Sigmoid colon (tissue), 7 donors: ENCODE results near the gene AVEN. TPM values are rescaled to one million over a fixed set of nuclear protein-coding genes. Genes with fewer than 3 reads are reported as not detected.

Experiments
- DNase-seq: peaks from one replicate; pipeline ENCODE4 v3.0.0-alpha.2; 2019
- H3K27ac ChIP-seq, 4 donors: fragments of 200-600 bp; sonication (generic); one replicate each; pipeline ENCODE4 v1.5.1; 2016 to 2019; ENCODE audit warnings: mild to moderate bottlenecking in 1 of 4
- H3K27me3 ChIP-seq, 3 donors: fragments of 200-600 bp; sonication (generic); one replicate each; pipeline ENCODE4 v1.5.1; 2019; ENCODE audit warnings: mild to moderate bottlenecking in 1 of 3
- H3K36me3 ChIP-seq, 4 donors: fragments of 200-600 bp; sonication (generic); one replicate each; pipeline ENCODE4 v1.5.1; 2016 to 2019
- H3K4me1 ChIP-seq, 4 donors: fragments of 200-600 bp; sonication (generic); one replicate each; pipeline ENCODE4 v1.5.1; 2017 to 2019
- H3K4me3 ChIP-seq, 4 donors: fragments of 200-600 bp; sonication (generic); one replicate each; pipeline ENCODE4 v1.5.1; 2017 to 2019; ENCODE audit warnings: mild to moderate bottlenecking in 2 of 4, moderate library complexity in 1 of 4
- H3K9me3 ChIP-seq, 4 donors: fragments of 200-600 bp in 3 of 4; sonication (generic) in 3 of 4; one replicate each; pipeline versions ENCODE4 v1.5.1 to v1.6.1; 2013 to 2019
- EP300 ChIP-seq, 4 donors: sonication (generic); formaldehyde crosslinking; IDR thresholded peaks; one replicate each; pipeline ENCODE4 v1.6.1; 2017; ENCODE audit warnings: antibody characterized with exemption in 4 of 4
- POLR2A ChIP-seq, 2 donors: fragments of 450-650 bp; IDR thresholded peaks; one replicate each; pipeline ENCODE4 v1.6.1; 2016; ENCODE audit warnings: antibody characterized with exemption in 2 of 2, mild to moderate bottlenecking in 2 of 2, moderate library complexity in 2 of 2
- POLR2AphosphoS5 ChIP-seq, 4 donors: sonication (generic); formaldehyde crosslinking; IDR thresholded peaks; one replicate each; pipeline ENCODE4 v1.6.1; 2017; ENCODE audit warnings: antibody characterized with exemption in 4 of 4
- WGBS, 2 donors: extraction: QIAGEN DNeasy Blood & Tissue Kit; methylation state at CpG; one replicate each; pipeline ENCODE4 v1.1.7; 2013; 5-methylcytosine and 5-hydroxymethylcytosine counted together
- intact Hi-C: fragments of 100-400 bp; cut with DNase I; formaldehyde crosslinking; loops from one replicate; pipeline ENCODE4 v1.15.1; 2023
- polyA plus RNA-seq, 3 donors: library from polyadenylated mRNA; stranded (reverse); fragments of 200-250 nt; gene quantifications; one replicate each; pipeline ENCODE4 v1.2.3, GENCODE V29; 2013
- total RNA-seq, 4 donors: library from RNA; depleted of rRNA; stranded (reverse); fragments of >200 nt; gene quantifications; one replicate each; pipeline ENCODE4 v1.1.0, GENCODE V29; 2016
- TF ChIP-seq, protein P1 (sequence below), 4 experiments: fragments of 450-650 bp in 3 of 4; fragments of 200-600 bp in 1 of 4; IDR thresholded peaks; one replicate each; pipeline ENCODE4 v1.5.1; 2016 to 2019; ENCODE audit warnings: antibody characterized with exemption in 4 of 4, mild to moderate bottlenecking in 3 of 4, moderate library complexity in 2 of 4
- donor health status: healthy with polysubstance abuse.
- donor health status: Bipolar disorder and iron deficiency.
- donor health status: healthy.

The AVEN gene
- total RNA-seq (10 to 100 TPM; 15.0 to 23.3 (median 19.2) TPM), polyA plus RNA-seq (10 to 100 TPM in 2 of 3 donors, 1 to 10 TPM in 1; 9.2 to 13.8 (median 10.4) TPM)

- WGBS, 2 donors = 1% methylated on average over 82 of the region's 82 CpGs
- TF ChIP-seq POLR2A (IDR thresholded peaks at IDR 0.05) = no peak
- TF ChIP-seq, protein P1, sequence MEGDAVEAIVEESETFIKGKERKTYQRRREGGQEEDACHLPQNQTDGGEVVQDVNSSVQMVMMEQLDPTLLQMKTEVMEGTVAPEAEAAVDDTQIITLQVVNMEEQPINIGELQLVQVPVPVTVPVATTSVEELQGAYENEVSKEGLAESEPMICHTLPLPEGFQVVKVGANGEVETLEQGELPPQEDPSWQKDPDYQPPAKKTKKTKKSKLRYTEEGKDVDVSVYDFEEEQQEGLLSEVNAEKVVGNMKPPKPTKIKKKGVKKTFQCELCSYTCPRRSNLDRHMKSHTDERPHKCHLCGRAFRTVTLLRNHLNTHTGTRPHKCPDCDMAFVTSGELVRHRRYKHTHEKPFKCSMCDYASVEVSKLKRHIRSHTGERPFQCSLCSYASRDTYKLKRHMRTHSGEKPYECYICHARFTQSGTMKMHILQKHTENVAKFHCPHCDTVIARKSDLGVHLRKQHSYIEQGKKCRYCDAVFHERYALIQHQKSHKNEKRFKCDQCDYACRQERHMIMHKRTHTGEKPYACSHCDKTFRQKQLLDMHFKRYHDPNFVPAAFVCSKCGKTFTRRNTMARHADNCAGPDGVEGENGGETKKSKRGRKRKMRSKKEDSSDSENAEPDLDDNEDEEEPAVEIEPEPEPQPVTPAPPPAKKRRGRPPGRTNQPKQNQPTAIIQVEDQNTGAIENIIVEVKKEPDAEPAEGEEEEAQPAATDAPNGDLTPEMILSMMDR (IDR thresholded peaks at IDR 0.05) = no peak
- no peak for TF ChIP-seq EP300 (IDR thresholded peaks at IDR 0.05)
- TF ChIP-seq POLR2AphosphoS5 (IDR thresholded peaks at IDR 0.05) = no peak
- intact Hi-C loops = no loop called here
Observed at GRCh38 chr15:34038871-34039789, at the start of gene AVEN. TSS of gene AVEN (minus strand) at chr15:34039204. CDS start at chr15:34039046, 158 bp downstream.

GRCh38 chr15:34085746-34086145 is 46.7 kb upstream of the AVEN start:
- H3K27me3 ChIP-seq = no peaks in the 10 kb centered on the region
- no peak for DNase-seq
- H3K27ac ChIP-seq = no peak overlapping the region
- H3K4me1 ChIP-seq = peaks cover 0 to 15% (median 6%) of the 10 kb centered on the region in 4 donors
- no peaks in the 10 kb centered on the region for H3K9me3 ChIP-seq
- H3K36me3 ChIP-seq = peaks cover 4 to 67% (median 16%) of the 10 kb centered on the region in 4 donors
- 73 to 78% methylated on average over 2 of the region's 2 CpGs for WGBS, 2 donors
- H3K4me3 ChIP-seq = no peak overlapping the region
- intact Hi-C loops = loop anchor here (2.0 kb wide), 1 partner anchor 15 kb away; the partner anchor contains the start of gene EMC7
- no peak for TF ChIP-seq POLR2AphosphoS5 (IDR thresholded peaks at IDR 0.05)
- TF ChIP-seq, protein P1 (IDR thresholded peaks at IDR 0.05) = no peak
- TF ChIP-seq EP300 (IDR thresholded peaks at IDR 0.05) = no peak
- TF ChIP-seq POLR2A (IDR thresholded peaks at IDR 0.05) = no peak

More at GRCh38 chr15:34038871-34039789, at the start of gene AVEN:
- Histone ChIP-seq H3K36me3 (no peaks in the 10 kb centered on the region), H3K27ac (peak within 1 kb of the TSS; percentile 88 to 97 (median 91)), H3K27me3 (no peaks in the 10 kb centered on the region), H3K9me3 (no peaks in the 10 kb centered on the region), H3K4me1 (peaks cover 0 to 14% (median 6%) of the 10 kb centered on the region in 4 donors), H3K4me3 (peak within 1 kb of the TSS; percentile 79 to 90 (median 84))
- DNase-seq = peak; percentile 66

DNA sequence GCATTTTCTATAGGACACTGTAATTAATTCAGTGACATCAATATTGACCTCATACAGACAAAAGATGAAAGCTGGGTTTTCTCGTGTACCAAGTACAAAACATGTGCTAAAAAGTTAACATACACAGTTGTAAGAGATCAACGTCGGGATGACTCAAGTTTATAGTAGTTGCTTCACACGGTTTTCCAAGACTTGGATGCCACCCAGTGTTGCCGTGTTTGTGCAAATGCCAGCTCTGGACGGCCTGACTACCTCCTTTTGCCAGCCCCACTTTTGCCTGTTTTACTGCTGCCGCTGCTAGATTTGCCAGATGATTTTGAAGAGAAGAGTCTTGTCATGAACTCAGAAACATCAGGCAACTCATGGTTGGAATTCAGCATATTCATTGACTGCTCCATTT is 45.1 kb upstream of the AVEN start:
- H3K27me3 ChIP-seq = no peaks in the 10 kb centered on the region
- intact Hi-C loops = loop anchor here (2.0 kb wide), 1 partner anchor 17 kb away; the partner anchor contains the start of gene EMC7
- peak in 2 of 4 donors; percentile 13 to 21 for TF ChIP-seq POLR2AphosphoS5 (IDR thresholded peaks at IDR 0.05)
- TF ChIP-seq POLR2A (IDR thresholded peaks at IDR 0.05) = no peak
- 20 to 68% methylated on average over 7 of the region's 7 CpGs for WGBS, 2 donors
- no peak overlapping the region for H3K4me3 ChIP-seq
- DNase-seq = peak; percentile 85
- peak overlapping the region in 3 of 4 donors; percentile 56 to 69 (median 62) for H3K27ac ChIP-seq
- peaks cover 0 to 15% (median 6%) of the 10 kb centered on the region in 4 donors for H3K4me1 ChIP-seq
- peaks cover 0 to 52% (median 12%) of the 10 kb centered on the region in 4 donors for H3K36me3 ChIP-seq
- no peaks in the 10 kb centered on the region for H3K9me3 ChIP-seq

- TF ChIP-seq POLR2A (IDR thresholded peaks at IDR 0.05) (no peak), POLR2AphosphoS5 (IDR thresholded peaks at IDR 0.05) (no peak), EP300 (IDR thresholded peaks at IDR 0.05) (no peak)
- TF ChIP-seq, protein P1 (IDR thresholded peaks at IDR 0.05) = no peak
- peaks cover 0 to 15% (median 6%) of the 10 kb centered on the region in 4 donors for H3K4me1 ChIP-seq
- H3K27me3 ChIP-seq = no peaks in the 10 kb centered on the region
- no peak for DNase-seq
- no peaks in the 10 kb centered on the region for H3K9me3 ChIP-seq
- H3K27ac ChIP-seq = no peak overlapping the region
- intact Hi-C loops = no loop called here
- H3K36me3 ChIP-seq = peaks cover 0 to 18% (median 0%) of the 10 kb centered on the region in 4 donors
- WGBS, 2 donors = 28 to 82% methylated on average over 4 of the region's 4 CpGs
- no peak overlapping the region for H3K4me3 ChIP-seq
Observed at GRCh38 chr15:34079904-34080303, 40.9 kb upstream of the AVEN start.

DNA sequence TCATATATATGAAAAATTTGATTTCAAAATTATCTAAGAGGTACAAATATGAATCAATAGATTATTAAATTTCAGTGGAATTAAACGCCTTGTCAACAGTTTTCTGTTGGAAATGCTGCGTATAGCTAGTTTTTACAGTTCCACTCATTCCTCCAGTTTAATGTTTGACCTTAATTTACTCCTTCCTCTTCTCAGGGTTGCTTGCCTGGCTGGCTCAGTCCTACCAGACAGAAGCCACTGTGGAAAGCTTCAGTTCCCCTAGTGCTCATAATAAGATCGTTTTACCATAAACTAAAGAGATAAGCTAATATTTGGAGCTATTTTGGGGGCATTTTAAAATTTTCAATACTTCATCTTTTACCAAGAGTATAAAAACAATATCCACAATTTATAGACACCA is 39.9 kb upstream of the AVEN start:
- intact Hi-C loops = no loop called here
- Histone ChIP-seq H3K9me3 (no peaks in the 10 kb centered on the region), H3K27ac (no peak overlapping the region), H3K36me3 (peaks cover 0 to 16% (median 0%) of the 10 kb centered on the region in 4 donors), H3K27me3 (no peaks in the 10 kb centered on the region), H3K4me1 (peaks cover 0 to 6% (median 3%) of the 10 kb centered on the region in 4 donors), H3K4me3 (no peak overlapping the region)
- DNase-seq = no peak
- 19 to 66% methylated on average over 3 of the region's 3 CpGs for WGBS, 2 donors
- TF ChIP-seq, protein P1 (IDR thresholded peaks at IDR 0.05) = no peak
- TF ChIP-seq POLR2A (IDR thresholded peaks at IDR 0.05) (no peak), POLR2AphosphoS5 (IDR thresholded peaks at IDR 0.05) (no peak)
